ENCODE data around the gene DIP2C.
"Not testable (repeated sequence)": the region's sequence is repeated elsewhere in the genome, so short reads cannot be mapped to it uniquely, and the experiment has no call there.

DNA sequence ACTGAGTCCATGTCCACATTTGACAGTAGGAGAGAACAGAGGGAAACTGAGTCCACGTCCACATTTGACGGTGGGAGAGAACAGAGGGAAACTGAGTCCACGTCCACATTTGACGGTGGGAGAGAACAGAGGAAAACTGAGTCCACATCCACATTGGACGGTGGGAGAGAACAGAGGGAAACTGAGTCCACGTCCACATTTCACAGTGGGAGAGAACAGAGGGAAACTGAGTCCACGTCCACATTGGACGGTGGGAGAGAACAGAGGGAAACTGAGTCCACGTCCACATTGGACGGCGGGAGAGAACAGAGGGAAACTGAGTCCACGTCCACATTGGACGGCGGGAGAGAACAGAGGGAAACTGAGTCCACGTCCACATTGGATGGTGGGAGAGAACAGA is 42.4 kb downstream of the DIP2C start:
- TF ChIP-seq, protein P1, sequence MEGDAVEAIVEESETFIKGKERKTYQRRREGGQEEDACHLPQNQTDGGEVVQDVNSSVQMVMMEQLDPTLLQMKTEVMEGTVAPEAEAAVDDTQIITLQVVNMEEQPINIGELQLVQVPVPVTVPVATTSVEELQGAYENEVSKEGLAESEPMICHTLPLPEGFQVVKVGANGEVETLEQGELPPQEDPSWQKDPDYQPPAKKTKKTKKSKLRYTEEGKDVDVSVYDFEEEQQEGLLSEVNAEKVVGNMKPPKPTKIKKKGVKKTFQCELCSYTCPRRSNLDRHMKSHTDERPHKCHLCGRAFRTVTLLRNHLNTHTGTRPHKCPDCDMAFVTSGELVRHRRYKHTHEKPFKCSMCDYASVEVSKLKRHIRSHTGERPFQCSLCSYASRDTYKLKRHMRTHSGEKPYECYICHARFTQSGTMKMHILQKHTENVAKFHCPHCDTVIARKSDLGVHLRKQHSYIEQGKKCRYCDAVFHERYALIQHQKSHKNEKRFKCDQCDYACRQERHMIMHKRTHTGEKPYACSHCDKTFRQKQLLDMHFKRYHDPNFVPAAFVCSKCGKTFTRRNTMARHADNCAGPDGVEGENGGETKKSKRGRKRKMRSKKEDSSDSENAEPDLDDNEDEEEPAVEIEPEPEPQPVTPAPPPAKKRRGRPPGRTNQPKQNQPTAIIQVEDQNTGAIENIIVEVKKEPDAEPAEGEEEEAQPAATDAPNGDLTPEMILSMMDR (IDR thresholded peaks at IDR 0.05), result not testable (repeated sequence)
- TF ChIP-seq POLR2AphosphoS5 (IDR thresholded peaks at IDR 0.05; ENCODE audit: insufficient read depth in 1 of 2, low read depth in 1 of 2); POLR2A (IDR thresholded peaks at IDR 0.05): not testable (repeated sequence)
